ENCODE measurements around the gene CPLX3. TPM values are rescaled to one million over a fixed set of nuclear protein-coding genes. Genes with fewer than 3 reads are reported as not detected.

The CPLX3 gene
- total and polyA plus RNA-seq, 2 donors (not counting 1 experiment from before 2014, with no cell fraction given) = not detected

GRCh38 chr15:74830868-74831267 lies 4.4 kb downstream of the CPLX3 start:
- Histone ChIP-seq H3K9ac (ENCODE audit: insufficient read depth, low read length) (no peak overlapping the region), H3K4me1 (ENCODE audit: control insufficient read depth, extremely low read depth, insufficient read depth, low read length) (no peaks in the 10 kb centered on the region), H4K20me1 (ENCODE audit: control insufficient read depth, extremely low read depth, insufficient read depth, low read length) (no peaks in the 10 kb centered on the region), H3K36me3 (ENCODE audit: control insufficient read depth, insufficient read depth, low read length) (no peaks in the 10 kb centered on the region), H3K79me2 (ENCODE audit: control insufficient read depth, insufficient read depth, low read length) (no peaks in the 10 kb centered on the region), H3K27ac (ENCODE audit: insufficient read depth, low read length) (no peak overlapping the region), H3K4me3 (replicated peaks in 1 of 4; ENCODE audit: control extremely low read depth in 1 of 4, insufficient read depth in 1 of 4, low read depth in 3 of 4, low read length in 4 of 4) (no peak overlapping the region), H3K27me3 (ENCODE audit: control insufficient read depth, insufficient read depth, low read length) (peaks cover 10% of the 10 kb centered on the region), H2AFZ (ENCODE audit: low read length) (no peak overlapping the region), H3K9me3 (ENCODE audit: control insufficient read depth, insufficient read depth, low read depth, low read length) (no peaks in the 10 kb centered on the region), H3K4me2 (ENCODE audit: extremely low read depth, insufficient read depth, low read length) (no peak overlapping the region)
- no peak for DNase-seq (ENCODE audit: low read depth in 2 of 2)
- no peak for TF ChIP-seq EZH2 (IDR thresholded peaks at IDR 0.05; ENCODE audit: low read length, missing control alignments)

- Histone ChIP-seq H3K9ac (ENCODE audit: insufficient read depth, low read length) (no peak overlapping the region), H3K36me3 (ENCODE audit: control insufficient read depth, insufficient read depth, low read length) (no peaks in the 10 kb centered on the region), H3K27ac (ENCODE audit: insufficient read depth, low read length) (no peak overlapping the region), H2AFZ (ENCODE audit: low read length) (no peak overlapping the region), H4K20me1 (ENCODE audit: control insufficient read depth, extremely low read depth, insufficient read depth, low read length) (no peaks in the 10 kb centered on the region), H3K4me1 (ENCODE audit: control insufficient read depth, extremely low read depth, insufficient read depth, low read length) (no peaks in the 10 kb centered on the region), H3K27me3 (ENCODE audit: control insufficient read depth, insufficient read depth, low read length) (peaks cover 9% of the 10 kb centered on the region), H3K9me3 (ENCODE audit: control insufficient read depth, insufficient read depth, low read depth, low read length) (no peaks in the 10 kb centered on the region), H3K79me2 (ENCODE audit: control insufficient read depth, insufficient read depth, low read length) (no peaks in the 10 kb centered on the region), H3K4me3 (replicated peaks in 1 of 4; ENCODE audit: control extremely low read depth in 1 of 4, insufficient read depth in 1 of 4, low read depth in 3 of 4, low read length in 4 of 4) (no peak overlapping the region), H3K4me2 (ENCODE audit: extremely low read depth, insufficient read depth, low read length) (no peak overlapping the region)
- DNase-seq (ENCODE audit: low read depth in 2 of 2) = no peak
- TF ChIP-seq EZH2 (IDR thresholded peaks at IDR 0.05; ENCODE audit: low read length, missing control alignments) = no peak
Observed at GRCh38 chr15:74831813-74832495, 5.5 kb downstream of the CPLX3 start.

DNA sequence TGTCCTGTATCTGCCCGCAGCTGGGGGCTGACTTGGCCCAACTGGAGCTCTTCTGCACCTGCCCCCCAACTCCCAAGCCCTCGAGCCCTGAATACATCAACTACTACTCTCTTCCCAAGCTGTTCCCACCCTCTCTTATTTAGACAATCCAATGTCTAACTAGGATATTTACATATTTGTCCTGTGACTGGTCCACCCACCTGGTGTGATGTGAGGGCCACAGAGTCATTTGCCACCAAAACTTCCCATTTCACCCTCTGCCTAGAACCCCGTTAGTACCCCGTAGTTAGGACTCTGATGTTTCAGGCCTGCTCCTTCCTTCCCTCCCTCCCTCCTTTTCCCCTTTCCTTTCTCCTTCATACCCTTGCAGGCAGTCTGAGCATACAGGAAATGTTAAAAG lies 6.4 kb downstream of the CPLX3 start:
- Histone ChIP-seq H3K9ac (ENCODE audit: insufficient read depth, low read length) (no peak overlapping the region), H3K27me3 (ENCODE audit: control insufficient read depth, insufficient read depth, low read length) (peaks cover 2% of the 10 kb centered on the region), H2AFZ (ENCODE audit: low read length) (no peak overlapping the region), H3K4me3 (replicated peaks in 1 of 4; ENCODE audit: control extremely low read depth in 1 of 4, insufficient read depth in 1 of 4, low read depth in 3 of 4, low read length in 4 of 4) (no peak overlapping the region), H3K36me3 (ENCODE audit: control insufficient read depth, insufficient read depth, low read length) (no peaks in the 10 kb centered on the region), H3K9me3 (ENCODE audit: control insufficient read depth, insufficient read depth, low read depth, low read length) (no peaks in the 10 kb centered on the region), H3K27ac (ENCODE audit: insufficient read depth, low read length) (no peak overlapping the region), H3K4me2 (ENCODE audit: extremely low read depth, insufficient read depth, low read length) (no peak overlapping the region), H4K20me1 (ENCODE audit: control insufficient read depth, extremely low read depth, insufficient read depth, low read length) (no peaks in the 10 kb centered on the region), H3K4me1 (ENCODE audit: control insufficient read depth, extremely low read depth, insufficient read depth, low read length) (no peaks in the 10 kb centered on the region), H3K79me2 (ENCODE audit: control insufficient read depth, insufficient read depth, low read length) (no peaks in the 10 kb centered on the region)
- TF ChIP-seq, protein P1, sequence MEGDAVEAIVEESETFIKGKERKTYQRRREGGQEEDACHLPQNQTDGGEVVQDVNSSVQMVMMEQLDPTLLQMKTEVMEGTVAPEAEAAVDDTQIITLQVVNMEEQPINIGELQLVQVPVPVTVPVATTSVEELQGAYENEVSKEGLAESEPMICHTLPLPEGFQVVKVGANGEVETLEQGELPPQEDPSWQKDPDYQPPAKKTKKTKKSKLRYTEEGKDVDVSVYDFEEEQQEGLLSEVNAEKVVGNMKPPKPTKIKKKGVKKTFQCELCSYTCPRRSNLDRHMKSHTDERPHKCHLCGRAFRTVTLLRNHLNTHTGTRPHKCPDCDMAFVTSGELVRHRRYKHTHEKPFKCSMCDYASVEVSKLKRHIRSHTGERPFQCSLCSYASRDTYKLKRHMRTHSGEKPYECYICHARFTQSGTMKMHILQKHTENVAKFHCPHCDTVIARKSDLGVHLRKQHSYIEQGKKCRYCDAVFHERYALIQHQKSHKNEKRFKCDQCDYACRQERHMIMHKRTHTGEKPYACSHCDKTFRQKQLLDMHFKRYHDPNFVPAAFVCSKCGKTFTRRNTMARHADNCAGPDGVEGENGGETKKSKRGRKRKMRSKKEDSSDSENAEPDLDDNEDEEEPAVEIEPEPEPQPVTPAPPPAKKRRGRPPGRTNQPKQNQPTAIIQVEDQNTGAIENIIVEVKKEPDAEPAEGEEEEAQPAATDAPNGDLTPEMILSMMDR (conservative IDR thresholded peaks at IDR 0.05 in 1 of 2, IDR thresholded peaks at IDR 0.05 in 1 of 2; ENCODE audit: low read depth in 1 of 2, low read length in 2 of 2) = no peak
- TF ChIP-seq EZH2 (IDR thresholded peaks at IDR 0.05; ENCODE audit: low read length, missing control alignments) = no peak
- no peak for DNase-seq (ENCODE audit: low read depth in 2 of 2)

DNA sequence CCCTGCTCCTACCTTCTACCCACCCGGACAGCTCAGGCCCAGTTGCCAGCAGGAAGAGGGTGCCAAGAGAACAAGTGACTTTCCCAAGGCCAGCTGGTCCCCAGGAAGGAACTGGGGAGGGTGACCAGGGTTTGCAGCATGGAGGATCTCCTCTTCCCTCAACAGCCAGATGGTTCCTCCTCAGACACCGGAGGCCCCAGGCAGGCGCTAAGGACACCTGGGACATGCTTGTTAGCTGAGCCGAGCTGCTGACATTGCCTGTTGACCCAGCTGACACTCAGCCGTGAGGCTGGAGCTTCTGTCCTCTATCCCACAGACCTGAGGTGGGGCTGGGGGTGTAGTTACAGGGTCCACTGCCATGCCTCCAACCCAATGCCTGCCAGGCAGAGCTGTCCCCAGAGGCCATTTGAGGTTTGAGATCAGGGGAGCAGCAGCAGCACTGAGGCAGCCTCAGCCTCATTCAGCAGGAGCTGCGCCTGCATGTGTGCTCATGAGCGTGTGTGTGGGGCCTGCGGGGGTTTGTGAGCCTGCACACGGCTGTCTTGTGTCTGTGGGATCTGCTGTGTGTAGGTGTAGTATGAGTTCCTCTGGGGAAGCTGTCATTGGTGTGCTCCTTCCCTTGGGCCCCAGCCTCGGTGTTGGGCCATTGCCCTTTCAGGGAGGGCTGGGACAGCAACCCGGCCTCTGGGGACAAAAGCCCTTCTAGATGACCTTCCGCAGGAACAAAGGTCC lies 7.1 kb downstream of the CPLX3 start:
- Histone ChIP-seq H3K9ac (ENCODE audit: insufficient read depth, low read length) (no peak overlapping the region), H3K4me3 (replicated peaks in 1 of 4; ENCODE audit: control extremely low read depth in 1 of 4, insufficient read depth in 1 of 4, low read depth in 3 of 4, low read length in 4 of 4) (no peak overlapping the region), H3K27ac (ENCODE audit: insufficient read depth, low read length) (no peak overlapping the region), H2AFZ (ENCODE audit: low read length) (no peak overlapping the region), H3K27me3 (ENCODE audit: control insufficient read depth, insufficient read depth, low read length) (no peaks in the 10 kb centered on the region), H3K4me2 (ENCODE audit: extremely low read depth, insufficient read depth, low read length) (no peak overlapping the region), H4K20me1 (ENCODE audit: control insufficient read depth, extremely low read depth, insufficient read depth, low read length) (no peaks in the 10 kb centered on the region), H3K9me3 (ENCODE audit: control insufficient read depth, insufficient read depth, low read depth, low read length) (no peaks in the 10 kb centered on the region), H3K4me1 (ENCODE audit: control insufficient read depth, extremely low read depth, insufficient read depth, low read length) (no peaks in the 10 kb centered on the region), H3K79me2 (ENCODE audit: control insufficient read depth, insufficient read depth, low read length) (no peaks in the 10 kb centered on the region), H3K36me3 (ENCODE audit: control insufficient read depth, insufficient read depth, low read length) (no peaks in the 10 kb centered on the region)
- TF ChIP-seq, protein P1 (conservative IDR thresholded peaks at IDR 0.05 in 1 of 2, IDR thresholded peaks at IDR 0.05 in 1 of 2; ENCODE audit: low read depth in 1 of 2, low read length in 2 of 2) = no peak
- no peak for TF ChIP-seq EZH2 (IDR thresholded peaks at IDR 0.05; ENCODE audit: low read length, missing control alignments)
- no peak for DNase-seq (ENCODE audit: low read depth in 2 of 2)

Data from fibroblast of lung (primary cell).